ENCODE results near the gene BAHCC1.

BAHCC1 gene

DNA sequence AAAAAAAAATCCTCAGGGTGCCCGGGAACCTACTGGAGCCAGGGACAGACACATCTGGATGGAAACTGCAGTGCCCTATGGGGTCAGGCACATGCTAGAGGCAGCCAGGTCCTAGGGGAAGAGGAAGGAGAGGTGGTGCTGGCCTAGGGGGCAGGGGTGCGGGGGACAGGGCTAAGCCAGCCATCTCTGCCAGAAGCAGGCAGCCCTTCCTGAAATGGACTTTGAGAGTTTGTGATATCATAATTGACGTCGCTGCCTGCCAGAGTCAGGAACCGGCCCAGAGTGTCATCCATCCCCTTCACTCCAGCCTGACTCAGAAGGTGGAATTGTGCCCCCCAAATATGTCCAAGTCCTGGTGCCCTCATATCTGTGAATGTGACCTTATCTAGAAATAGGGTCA lies 25.0 kb upstream of the BAHCC1 start:
- TF ChIP-seq, protein P1, sequence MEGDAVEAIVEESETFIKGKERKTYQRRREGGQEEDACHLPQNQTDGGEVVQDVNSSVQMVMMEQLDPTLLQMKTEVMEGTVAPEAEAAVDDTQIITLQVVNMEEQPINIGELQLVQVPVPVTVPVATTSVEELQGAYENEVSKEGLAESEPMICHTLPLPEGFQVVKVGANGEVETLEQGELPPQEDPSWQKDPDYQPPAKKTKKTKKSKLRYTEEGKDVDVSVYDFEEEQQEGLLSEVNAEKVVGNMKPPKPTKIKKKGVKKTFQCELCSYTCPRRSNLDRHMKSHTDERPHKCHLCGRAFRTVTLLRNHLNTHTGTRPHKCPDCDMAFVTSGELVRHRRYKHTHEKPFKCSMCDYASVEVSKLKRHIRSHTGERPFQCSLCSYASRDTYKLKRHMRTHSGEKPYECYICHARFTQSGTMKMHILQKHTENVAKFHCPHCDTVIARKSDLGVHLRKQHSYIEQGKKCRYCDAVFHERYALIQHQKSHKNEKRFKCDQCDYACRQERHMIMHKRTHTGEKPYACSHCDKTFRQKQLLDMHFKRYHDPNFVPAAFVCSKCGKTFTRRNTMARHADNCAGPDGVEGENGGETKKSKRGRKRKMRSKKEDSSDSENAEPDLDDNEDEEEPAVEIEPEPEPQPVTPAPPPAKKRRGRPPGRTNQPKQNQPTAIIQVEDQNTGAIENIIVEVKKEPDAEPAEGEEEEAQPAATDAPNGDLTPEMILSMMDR (IDR thresholded peaks at IDR 0.05; ENCODE audit: borderline replicate concordance, insufficient read depth, low read depth, low read length), result no peak
- no peak overlapping the region for H3K4me3 ChIP-seq (ENCODE audit: low read depth, low read length)

DNA sequence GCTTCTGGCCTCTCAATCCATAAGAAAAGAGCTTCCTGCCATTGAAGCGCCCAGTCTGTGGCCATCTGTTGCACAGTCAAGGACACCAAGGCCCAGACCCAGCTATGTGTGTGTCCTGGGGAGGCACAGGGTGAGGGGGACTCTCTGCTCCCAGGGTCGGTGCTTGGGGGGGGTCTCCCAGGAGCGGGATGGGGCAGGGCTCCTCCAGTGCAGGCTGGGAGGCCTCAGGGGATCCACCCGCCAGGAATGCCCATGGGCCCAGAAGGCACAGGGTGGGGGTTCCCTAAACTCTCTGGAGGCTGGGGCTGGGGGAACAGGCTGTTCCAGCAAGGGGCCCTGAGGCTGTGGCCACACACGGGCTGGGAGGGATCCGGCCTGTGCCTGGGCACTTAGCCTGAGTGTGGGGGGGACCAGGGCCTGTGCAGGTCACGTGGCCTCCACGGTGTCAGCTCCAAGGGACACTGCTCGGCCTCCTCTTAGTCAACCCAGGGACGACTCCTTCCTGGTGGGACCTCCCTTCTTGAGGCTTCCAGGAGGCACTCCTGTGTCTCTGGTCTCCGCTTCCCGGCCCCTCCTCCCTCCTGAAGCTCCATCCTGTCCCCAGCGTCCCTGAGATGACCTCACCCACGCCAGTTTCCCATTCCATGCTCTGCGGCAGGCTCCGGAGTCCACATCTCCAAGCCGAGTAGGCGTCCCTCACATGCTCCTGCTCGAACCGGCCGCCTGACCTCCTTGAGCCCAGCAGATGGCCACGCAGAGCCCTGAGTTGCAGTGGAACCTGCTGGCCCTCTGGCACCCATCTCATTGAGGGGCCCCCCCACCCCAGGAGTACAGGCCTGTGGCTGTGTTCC lies 23.1 kb upstream of the BAHCC1 start:
- H3K4me3 ChIP-seq (ENCODE audit: low read depth, low read length), result no peak overlapping the region
- TF ChIP-seq, protein P1 (IDR thresholded peaks at IDR 0.05; ENCODE audit: borderline replicate concordance, insufficient read depth, low read depth, low read length), result no peak

DNA sequence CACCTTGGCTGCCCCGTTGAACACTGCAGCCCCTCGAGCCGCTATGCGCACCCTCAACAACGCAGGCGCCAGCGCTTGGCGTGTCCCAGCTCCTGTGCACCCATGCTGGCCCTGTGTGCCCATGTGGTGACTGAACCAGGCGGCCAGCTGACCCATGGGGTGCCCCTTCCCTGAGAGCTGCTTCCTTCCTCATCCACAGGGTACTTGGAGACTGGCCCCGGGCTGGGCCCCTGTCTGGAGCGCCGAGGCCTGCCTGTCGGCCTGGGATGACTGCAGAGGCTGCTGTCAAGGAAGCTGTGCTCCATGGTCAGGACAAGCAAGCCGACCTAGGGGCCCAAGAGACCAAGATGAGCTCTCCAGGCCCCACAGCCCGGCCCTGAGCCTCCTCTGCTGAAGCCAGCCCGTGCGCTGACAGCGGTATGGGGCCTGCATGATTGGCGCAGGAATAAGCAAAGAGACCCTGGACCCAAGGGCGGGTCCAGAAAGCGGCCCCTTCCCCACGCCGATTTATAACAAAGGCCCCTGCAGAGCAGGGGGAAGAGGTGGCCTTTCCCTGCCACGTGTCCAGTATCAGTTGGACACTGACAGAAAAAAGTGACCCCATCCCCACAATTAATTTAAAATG lies 21.6 kb upstream of the BAHCC1 start:
- TF ChIP-seq, protein P1 (IDR thresholded peaks at IDR 0.05; ENCODE audit: borderline replicate concordance, insufficient read depth, low read depth, low read length), result no peak
- H3K4me3 ChIP-seq (ENCODE audit: low read depth, low read length), result no peak overlapping the region

DNA sequence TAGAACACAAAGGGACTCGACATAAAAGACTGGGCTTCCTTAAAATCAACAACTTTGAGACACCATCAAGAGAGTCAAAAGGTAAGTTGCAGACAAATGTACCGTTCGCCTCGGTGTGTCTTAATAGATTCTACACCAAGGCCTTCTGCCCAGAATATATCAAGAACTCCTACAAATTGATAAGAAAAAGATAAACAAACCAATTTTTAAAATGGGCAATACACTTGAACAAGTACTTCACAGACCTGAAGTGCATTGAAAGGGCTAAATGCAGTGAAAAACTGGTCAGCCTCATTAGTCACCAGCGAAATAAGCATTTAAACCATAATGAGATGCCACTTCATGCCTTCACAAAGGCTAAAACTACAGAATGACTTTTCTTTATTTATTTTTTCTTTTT lies 20.4 kb upstream of the BAHCC1 start:
- no peak overlapping the region for H3K4me3 ChIP-seq (ENCODE audit: low read depth, low read length)
- TF ChIP-seq, protein P1 (IDR thresholded peaks at IDR 0.05; ENCODE audit: borderline replicate concordance, insufficient read depth, low read depth, low read length), result no peak

DNA sequence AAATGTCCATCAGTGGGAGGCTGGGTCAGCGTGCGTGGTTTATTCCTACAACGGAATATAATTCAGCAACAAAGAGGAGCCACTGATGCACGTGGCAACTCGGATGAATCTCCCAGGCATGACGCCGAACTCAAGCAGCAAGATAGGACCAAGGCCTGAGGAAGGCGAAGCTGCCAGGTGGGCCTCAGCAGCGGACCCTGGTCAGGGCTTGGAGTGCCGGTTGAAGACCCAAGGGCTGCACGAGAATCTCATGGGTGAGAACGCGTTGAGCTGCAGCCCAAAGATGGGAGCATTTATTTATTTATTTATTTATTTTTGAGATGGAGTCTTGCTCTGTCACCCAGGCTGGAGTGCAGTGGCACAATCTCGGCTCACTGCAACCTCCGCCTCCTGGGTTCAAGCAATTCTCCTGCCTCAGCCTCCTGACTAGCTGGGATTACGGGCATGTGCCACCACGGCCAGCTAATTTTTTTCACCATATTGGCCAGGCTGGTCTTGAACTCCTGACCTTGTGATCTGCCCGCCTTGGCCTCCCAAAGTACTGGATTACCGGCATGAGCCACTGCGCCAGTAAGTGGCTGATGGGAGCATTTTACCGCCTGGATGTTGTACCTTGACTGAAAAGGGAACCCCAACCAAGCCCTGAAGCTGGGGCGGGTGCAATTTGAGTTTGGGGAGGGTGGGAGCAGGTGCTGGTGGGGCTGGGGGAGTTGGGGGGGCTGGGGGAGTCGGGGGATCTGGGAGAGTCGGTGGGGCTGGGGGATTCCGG lies 18.1 kb upstream of the BAHCC1 start:
- no peak overlapping the region for H3K4me3 ChIP-seq (ENCODE audit: low read depth, low read length)
- TF ChIP-seq, protein P1 (IDR thresholded peaks at IDR 0.05; ENCODE audit: borderline replicate concordance, insufficient read depth, low read depth, low read length), result no peak

DNA sequence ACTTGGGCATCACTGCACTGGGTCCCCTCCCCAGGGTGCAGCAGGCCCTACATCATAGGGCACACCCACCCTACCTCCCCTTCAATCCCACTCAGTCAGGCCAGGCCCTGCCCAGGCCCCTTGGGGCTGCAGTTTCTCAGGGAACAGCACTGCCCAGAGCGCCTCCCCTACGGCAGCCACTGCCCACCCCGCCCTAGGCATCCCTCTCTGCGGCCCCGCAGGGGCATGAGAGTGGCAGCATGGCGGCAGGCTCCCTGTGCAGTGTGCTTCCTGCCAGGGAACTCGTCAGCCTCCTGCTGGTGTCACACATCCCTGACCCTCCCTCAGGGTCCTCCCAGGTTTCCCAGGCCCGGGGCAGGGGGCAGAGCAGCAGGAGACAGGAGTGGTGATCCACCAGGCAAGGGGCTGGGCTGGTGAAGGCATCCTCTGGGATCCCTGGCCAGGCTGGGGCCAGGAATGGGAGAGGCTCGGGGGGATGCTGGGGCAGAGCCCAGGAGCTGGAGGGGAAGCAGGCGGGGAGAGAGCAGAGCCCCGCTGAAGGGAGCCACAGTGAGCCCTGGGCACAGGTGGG lies 16.2 kb upstream of the BAHCC1 start:
- no peak overlapping the region for H3K4me3 ChIP-seq (ENCODE audit: low read depth, low read length)
- TF ChIP-seq, protein P1 (IDR thresholded peaks at IDR 0.05; ENCODE audit: borderline replicate concordance, insufficient read depth, low read depth, low read length), result no peak
